GM12878 (cell line): ENCODE measurements around the gene MPZL3. TPM values are rescaled to one million over a fixed set of nuclear protein-coding genes. Genes with fewer than 3 reads are reported as not detected.

Experiments
- ATAC-seq: fragments of 200-7000 bp; cut with Tn5 transposase; 3 replicates; pipeline ENCODE4 v1.9.1; 2020; ENCODE audit warnings: mild to moderate bottlenecking, moderate library complexity
- BruUV-seq: library from RNA; stranded (reverse); fragments of 400-500 nt; replicated peaks from 2 replicates; lab custom pipeline; 2021; lab: Mats Ljungman, UMichigan
- CTCF ChIA-PET: fragments of 300-600 bp; sonication (Branson Sonifier 250); formaldehyde crosslinking; extraction: SDS; loops from one replicate; lab custom pipeline; 2021; ENCODE audit warnings: inconsistent platforms; lab: Yijun Ruan, JAX
- POLR2A ChIA-PET: fragments of 350-600 bp; formaldehyde crosslinking; extraction: SDS; loops from one replicate; lab custom pipeline; 2021; ENCODE audit warnings: inconsistent platforms; lab: Charles Lee
- RAD21 ChIA-PET: fragments of 300-600 bp; sonication (Branson Sonifier 250); formaldehyde crosslinking; loops from one replicate; lab custom pipeline; 2023; ENCODE audit warnings: antibody characterized with exemption; ENCODE audit not compliant: unreplicated experiment; lab: Charles Lee
- SMC1A ChIA-PET: fragments of 300-600 bp; sonication (Branson Sonifier 250); formaldehyde crosslinking; loops from one replicate; lab custom pipeline; 2023; ENCODE audit not compliant: unreplicated experiment, uncharacterized antibody; lab: Charles Lee
- DNase-seq: peaks from one replicate; pipeline ENCODE4 v3.0.0-alpha.2; 2011; ENCODE audit warnings: low read depth, low spot score
- FAIRE-seq: peaks from 3 replicates; lab custom pipeline; 2011; peaks lifted over from hg19 to GRCh38; lab: Jason Lieb, UNC
- H2AFZ ChIP-seq: 2 replicates; pipeline ENCODE4 v1.6.0; 2011; ENCODE audit warnings: low read depth, low read length, control low read depth; ENCODE audit not compliant: control insufficient read depth
- H3K27ac ChIP-seq: 2 replicates; pipeline ENCODE4 v1.5.1; 2011; ENCODE audit warnings: control low read depth; ENCODE audit not compliant: control insufficient read depth, insufficient read depth
- H3K27me3 ChIP-seq, 2 experiments: replicated peaks in 1 of 2; 2 replicates each; pipeline versions ENCODE4 v1.6.0 to v1.6.1; 2011; ENCODE audit warnings: low read length in 1 of 2; ENCODE audit not compliant: control insufficient read depth in 2 of 2, insufficient read depth in 2 of 2
- H3K36me3 ChIP-seq, 2 experiments: 2 replicates each; pipeline ENCODE4 v1.5.1; 2011; ENCODE audit warnings: low read length in 1 of 2; ENCODE audit not compliant: control insufficient read depth in 2 of 2, insufficient read depth in 2 of 2
- H3K4me1 ChIP-seq: 2 replicates; pipeline ENCODE4 v1.6.1; 2011; ENCODE audit warnings: mild to moderate bottlenecking, low read length, moderate library complexity, mixed read lengths; ENCODE audit not compliant: control insufficient read depth, insufficient read depth
- H3K4me2 ChIP-seq: 2 replicates; pipeline ENCODE4 v1.6.0; 2011; ENCODE audit warnings: control low read depth; ENCODE audit not compliant: control insufficient read depth, insufficient read depth
- H3K4me3 ChIP-seq: fragments of 200-600 bp; sonication (generic); 2 replicates; pipeline ENCODE4 v1.5.1; 2016
- H3K79me2 ChIP-seq: 2 replicates; pipeline ENCODE4 v1.6.0; 2011; ENCODE audit warnings: low read length; ENCODE audit not compliant: control insufficient read depth, insufficient read depth
- H3K9ac ChIP-seq: 2 replicates; pipeline ENCODE4 v1.8.0; 2011; ENCODE audit warnings: low read length, control low read depth, mixed read lengths; ENCODE audit not compliant: control insufficient read depth, insufficient read depth
- H3K9me3 ChIP-seq: replicated peaks from 3 replicates; pipeline ENCODE4 v1.5.1; 2011; ENCODE audit warnings: mild to moderate bottlenecking, low read length; ENCODE audit not compliant: control insufficient read depth, insufficient read depth
- H4K20me1 ChIP-seq: 2 replicates; pipeline ENCODE4 v1.6.0; 2011; ENCODE audit not compliant: control insufficient read depth, insufficient read depth
- CEBPB ChIP-seq, 2 experiments: fragments of 150-350 bp in 1 of 2; IDR thresholded peaks; 2 replicates each; pipeline ENCODE4 v1.6.1; 2012 to 2014; ENCODE audit warnings: low read depth in 2 of 2, low read length in 2 of 2, borderline replicate concordance in 1 of 2, inconsistent platforms in 1 of 2
- CHD4 ChIP-seq: fragments of 200-600 bp; sonication (generic); IDR thresholded peaks from 2 replicates; pipeline ENCODE4 v1.6.1; 2016; ENCODE audit warnings: mild to moderate bottlenecking
- CREB1 ChIP-seq: IDR thresholded peaks from 2 replicates; pipeline ENCODE4 v1.6.1; 2012; ENCODE audit warnings: low read depth, mild to moderate bottlenecking, inconsistent platforms
- EED ChIP-seq: sonication (generic); IDR thresholded peaks from 2 replicates; pipeline ENCODE4 v1.6.1; 2016; ENCODE audit warnings: antibody characterized with exemption, low read depth
- ESRRA ChIP-seq: IDR thresholded peaks from 2 replicates; pipeline ENCODE4 v1.6.1; 2012; ENCODE audit warnings: mild to moderate bottlenecking, low read length, improper control_type of control experiment
- EZH2 ChIP-seq: IDR thresholded peaks from 2 replicates; pipeline ENCODE4 v1.6.1; 2012; ENCODE audit warnings: low read depth, mild to moderate bottlenecking, control low read depth, inconsistent platforms, low read length, borderline replicate concordance; ENCODE audit not compliant: control insufficient read depth
- NR2F1 ChIP-seq: fragments of 450-650 bp; conservative IDR thresholded peaks from 2 replicates; pipeline ENCODE4 v1.6.1; 2017; ENCODE audit warnings: mild to moderate bottlenecking
- NRF1 ChIP-seq: conservative IDR thresholded peaks from 2 replicates; pipeline ENCODE4 v1.6.1; 2011; ENCODE audit warnings: mild to moderate bottlenecking, low read depth, low read length, improper control_type of control experiment
- RAD21 ChIP-seq: IDR thresholded peaks from 2 replicates; pipeline ENCODE4 v1.6.1; 2011; ENCODE audit warnings: mild to moderate bottlenecking, low read depth, low read length, moderate library complexity; ENCODE audit not compliant: insufficient read depth
- SMARCA5 ChIP-seq: fragments of 450-650 bp; IDR thresholded peaks from 2 replicates; pipeline ENCODE4 v1.6.1; 2017; ENCODE audit warnings: mild to moderate bottlenecking
- SUZ12 ChIP-seq: fragments of 200-600 bp; sonication (generic); IDR thresholded peaks from one replicate; pipeline ENCODE4 v1.6.1; 2018; ENCODE audit warnings: antibody characterized with exemption, mild to moderate bottlenecking; ENCODE audit not compliant: unreplicated experiment
- TBL1XR1 ChIP-seq: IDR thresholded peaks from 2 replicates; pipeline ENCODE4 v1.6.1; 2012; ENCODE audit warnings: low read depth, low read length, improper control_type of control experiment
- TCF12 ChIP-seq: IDR thresholded peaks from 2 replicates; pipeline ENCODE4 v1.6.1; 2011; ENCODE audit warnings: low read depth, mild to moderate bottlenecking, low read length
- TCF7 ChIP-seq: IDR thresholded peaks from 2 replicates; pipeline ENCODE4 v1.6.1; 2014; ENCODE audit warnings: antibody characterized with exemption, borderline replicate concordance
- ZBTB40 ChIP-seq: fragments of 450-650 bp; IDR thresholded peaks from 2 replicates; pipeline ENCODE4 v1.6.1; 2016; ENCODE audit warnings: mild to moderate bottlenecking, moderate library complexity, borderline replicate concordance
- WGBS: methylation state at CpG from one replicate; pipeline ENCODE4 v1.1.6; 2016; ENCODE audit warnings: low lambda C conversion rate; ENCODE audit not compliant: insufficient replicate concordance, insufficient coverage; ENCODE audit errors: missing lambda C conversion rate; 5-methylcytosine and 5-hydroxymethylcytosine counted together
- in situ Hi-C: fragments of 300-500 bp; cut with MboI; formaldehyde crosslinking; loops from 9 replicates; pipeline ENCODE4 v1.14.3; 2018; ENCODE audit warnings: mixed read lengths
- intact Hi-C: fragments of 100-400 bp; cut with micrococcal nuclease; formaldehyde crosslinking; loops from one replicate; pipeline ENCODE4 v1.14.2; 2022; ENCODE audit not compliant: unreplicated experiment
- polyA plus RNA-seq, 11 experiments: library from polyadenylated mRNA; depleted of rRNA in 4 of 11; unstranded in 6 of 11; stranded (reverse) in 5 of 11; fragments of >200 nt; fragmentation: Nextera tagmentation in 4 of 11; fragmentation: Illumina TruSeq in 1 of 11; extraction: Ambion mirVana in 4 of 11; extraction: Trizol in 1 of 11; gene quantifications; 1 replicate in 1 of 11; 2 replicates in 10 of 11; pipeline versions ENCODE4 v1.2.1 to v1.2.3, GENCODE V29; 2011 to 2016; ENCODE audit warnings: inconsistent platforms in 2 of 11, missing spikeins in 2 of 11, low read depth in 1 of 11
- total RNA-seq, 4 experiments: library from RNA; depleted of rRNA in 3 of 4; stranded (reverse); fragments of >200 nt in 3 of 4; fragmentation: Illumina TruSeq in 1 of 4; extraction: Trizol in 1 of 4; gene quantifications; 2 replicates each; pipeline versions ENCODE4 v1.2.1 to v1.2.3, GENCODE V29; 2013 to 2021

MPZL3 gene
- total and polyA plus RNA-seq, 10 of the 15 experiments (the other 5 are each of a cell fraction or from before 2014, with no cell fraction given), result 2.1 to 7.5 (median 6.2) TPM

- FAIRE-seq, result no peak
- POLR2A ChIA-PET, result no interaction called here
- Histone ChIP-seq H3K79me2 (no peaks in the 10 kb centered on the region), H3K27me3 (no peaks in the 10 kb centered on the region), H3K9ac (no peak overlapping the region), H3K4me3 (no peak overlapping the region), H3K4me1 (0 out of 2 replicates have a peak, but pooled peaks cover 5% of the 10 kb centered on the region), H3K4me2 (no peak overlapping the region), H4K20me1 (no peaks in the 10 kb centered on the region), H2AFZ (no peak overlapping the region), H3K36me3 (peaks cover 0 to 2% of the 10 kb centered on the region in 2 experiments; a peak in 2 of 4 replicates), H3K27ac (no peak overlapping the region), H3K9me3 (no peaks in the 10 kb centered on the region)
- 88% methylated on average over 1 of the region's 1 CpG for WGBS
- RAD21 ChIA-PET, result no interaction called here
- intact Hi-C loops (no loop called here), in situ Hi-C loops (no loop called here)
- no peak for DNase-seq
- SMC1A ChIA-PET, result interaction anchor here (1.3 kb wide), 1 partner anchor 9 kb away, joined by 3 read pairs; the partner anchor contains the start of gene JAML
- TF ChIP-seq NR2F1 (no peak), SMARCA5 (no peak), ZBTB40 (no peak), TBL1XR1 (no peak), RAD21 (no peak), CEBPB (IDR thresholded peaks at IDR 0.05; ENCODE audit: borderline replicate concordance in 1 of 2, low read depth in 2 of 2, low read length in 2 of 2) (no peak), TCF7 (no peak), ESRRA (no peak), NRF1 (no peak), EZH2 (no peak), EED (no peak), TCF12 (no peak), CHD4 (no peak), CREB1 (no peak), SUZ12 (no peak)
- BruUV-seq, result no TSS peak
- CTCF ChIA-PET, result no interaction called here
- ATAC-seq, result no peak
These were observed 18.3 kb downstream of the MPZL3 start for GRCh38 chr11:118233850-118234249.
